Measurements from ENCODE around the gene AARSD1.

Gene AARSD1

DNA sequence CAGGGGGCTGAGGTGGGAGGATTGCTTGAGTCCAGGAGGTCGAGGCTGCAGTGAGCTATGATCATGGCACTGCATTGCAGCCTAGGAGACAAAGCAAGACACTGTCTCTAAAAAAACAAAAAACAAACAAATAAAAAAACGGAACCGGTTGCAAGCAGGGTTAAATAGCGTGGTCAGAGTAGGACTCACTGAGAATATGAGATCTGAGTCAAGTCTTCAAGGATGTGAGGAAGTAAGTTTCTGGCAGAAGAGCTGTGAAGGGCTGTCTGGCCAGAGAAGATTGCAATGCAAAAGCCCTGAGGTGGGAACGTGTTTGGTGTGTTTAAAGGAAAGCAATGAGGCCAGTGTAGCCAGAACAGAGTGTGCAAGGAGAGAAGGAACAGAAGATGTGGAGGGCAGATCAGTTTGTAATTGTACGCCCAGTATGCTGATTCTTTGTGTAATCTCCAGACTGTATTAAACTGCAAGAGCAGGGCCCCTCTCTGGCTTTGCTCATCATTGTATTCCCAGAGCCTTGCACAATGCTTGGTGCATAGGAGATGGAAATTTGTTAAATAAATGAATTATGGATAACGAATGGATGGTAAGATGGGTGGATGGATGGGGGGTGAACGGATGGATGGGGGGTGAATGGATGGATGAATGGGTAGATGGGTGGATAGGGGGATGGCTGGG lies 57.3 kb downstream of the AARSD1 start:
- Histone ChIP-seq H3K27me3 (ENCODE audit: control insufficient read depth, low read length) (peaks cover 9% of the 10 kb centered on the region), H3K9me2 (replicated peaks; ENCODE audit: control insufficient read depth, low read length) (no peaks in the 10 kb centered on the region), H3K4me3 (ENCODE audit: low read length) (no peak overlapping the region), H3K36me3 (ENCODE audit: control insufficient read depth, low read length) (no peaks in the 10 kb centered on the region), H3K9me3 (ENCODE audit: control insufficient read depth, insufficient read depth, low read length) (no peaks in the 10 kb centered on the region), H3K4me2 (ENCODE audit: low read length) (no peak overlapping the region), H3K79me2 (ENCODE audit: control insufficient read depth, low read length) (no peaks in the 10 kb centered on the region), H4K20me1 (ENCODE audit: control insufficient read depth, insufficient read depth, low read depth, low read length) (no peaks in the 10 kb centered on the region), H3F3A (ENCODE audit: control insufficient read depth, insufficient read depth) (no peaks in the 10 kb centered on the region), H3K27ac (ENCODE audit: low read depth, low read length) (no peak overlapping the region), H3K4me1 (ENCODE audit: control insufficient read depth, low read length) (peaks cover 19% of the 10 kb centered on the region)
- TF ChIP-seq EZH2phosphoT487 (IDR thresholded peaks at IDR 0.05; ENCODE audit: borderline replicate concordance, low read length), result no peak
- TF ChIP-seq, protein P1, sequence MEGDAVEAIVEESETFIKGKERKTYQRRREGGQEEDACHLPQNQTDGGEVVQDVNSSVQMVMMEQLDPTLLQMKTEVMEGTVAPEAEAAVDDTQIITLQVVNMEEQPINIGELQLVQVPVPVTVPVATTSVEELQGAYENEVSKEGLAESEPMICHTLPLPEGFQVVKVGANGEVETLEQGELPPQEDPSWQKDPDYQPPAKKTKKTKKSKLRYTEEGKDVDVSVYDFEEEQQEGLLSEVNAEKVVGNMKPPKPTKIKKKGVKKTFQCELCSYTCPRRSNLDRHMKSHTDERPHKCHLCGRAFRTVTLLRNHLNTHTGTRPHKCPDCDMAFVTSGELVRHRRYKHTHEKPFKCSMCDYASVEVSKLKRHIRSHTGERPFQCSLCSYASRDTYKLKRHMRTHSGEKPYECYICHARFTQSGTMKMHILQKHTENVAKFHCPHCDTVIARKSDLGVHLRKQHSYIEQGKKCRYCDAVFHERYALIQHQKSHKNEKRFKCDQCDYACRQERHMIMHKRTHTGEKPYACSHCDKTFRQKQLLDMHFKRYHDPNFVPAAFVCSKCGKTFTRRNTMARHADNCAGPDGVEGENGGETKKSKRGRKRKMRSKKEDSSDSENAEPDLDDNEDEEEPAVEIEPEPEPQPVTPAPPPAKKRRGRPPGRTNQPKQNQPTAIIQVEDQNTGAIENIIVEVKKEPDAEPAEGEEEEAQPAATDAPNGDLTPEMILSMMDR (IDR thresholded peaks at IDR 0.05; ENCODE audit: low read depth, low read length, poor library complexity, severe bottlenecking), result no peak

DNA sequence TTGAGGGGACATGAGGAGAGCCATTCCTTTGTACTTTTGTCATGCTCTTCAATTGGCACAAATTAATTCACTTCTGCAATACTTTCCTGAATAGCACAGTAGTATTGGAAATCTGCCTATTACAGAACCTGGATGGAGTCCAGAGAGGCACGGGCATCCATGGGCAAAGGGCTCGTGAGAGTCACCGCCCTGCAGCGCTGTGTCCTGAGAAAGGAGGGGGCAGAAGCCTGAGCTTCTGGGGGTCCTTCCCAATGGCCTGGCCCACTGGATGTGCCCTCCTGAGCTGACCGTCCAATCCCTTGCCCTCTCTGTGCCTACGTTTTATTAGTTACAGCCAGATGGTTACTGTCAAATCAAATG lies 60.2 kb downstream of the AARSD1 start:
- TF ChIP-seq EZH2phosphoT487 (IDR thresholded peaks at IDR 0.05; ENCODE audit: borderline replicate concordance, low read length), result no peak
- TF ChIP-seq, protein P1 (IDR thresholded peaks at IDR 0.05; ENCODE audit: low read depth, low read length, poor library complexity, severe bottlenecking), result no peak
- H3K4me2 ChIP-seq (ENCODE audit: low read length), result no peak overlapping the region
- H3K4me1 ChIP-seq (ENCODE audit: control insufficient read depth, low read length), result peaks cover 13% of the 10 kb centered on the region

DNA sequence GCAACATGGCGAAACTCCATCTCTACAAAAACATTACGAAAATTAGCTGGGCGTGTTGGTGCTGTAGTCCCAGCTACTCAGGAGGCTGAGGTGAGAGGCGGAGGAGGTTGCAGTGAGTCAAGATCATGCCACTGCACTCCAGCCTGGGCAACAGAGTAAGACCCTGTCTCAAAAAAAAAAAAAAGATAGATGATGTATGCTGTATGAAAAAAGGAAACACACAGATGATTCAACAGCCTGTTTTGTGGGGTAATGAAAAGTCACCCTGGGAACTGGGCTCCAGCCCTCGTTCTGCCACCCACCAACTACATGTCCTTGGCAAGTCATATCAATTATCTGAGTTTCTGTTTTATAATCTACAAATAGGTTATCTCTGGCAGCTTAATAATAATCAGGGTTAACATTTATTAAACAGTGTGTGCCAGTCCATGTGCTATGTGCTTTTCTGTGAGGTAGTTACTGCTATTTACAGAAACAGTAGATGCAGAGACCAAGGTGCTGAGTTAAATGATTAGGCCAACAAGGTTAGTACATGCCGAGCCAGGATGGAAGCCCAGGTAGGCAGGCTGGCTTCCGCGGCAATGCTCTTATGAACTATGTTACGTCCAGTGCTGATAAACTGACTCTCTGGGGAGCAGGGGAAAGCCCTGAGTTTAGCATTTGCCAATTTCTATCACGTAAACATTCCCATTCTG lies 62.6 kb downstream of the AARSD1 start:
- H4K20me1 ChIP-seq (ENCODE audit: control insufficient read depth, insufficient read depth, low read depth, low read length), result no peaks in the 10 kb centered on the region
- H3K9me2 ChIP-seq (replicated peaks; ENCODE audit: control insufficient read depth, low read length), result no peaks in the 10 kb centered on the region
- TF ChIP-seq, protein P1 (IDR thresholded peaks at IDR 0.05; ENCODE audit: low read depth, low read length, poor library complexity, severe bottlenecking), result no peak
- no peak for TF ChIP-seq EZH2phosphoT487 (IDR thresholded peaks at IDR 0.05; ENCODE audit: borderline replicate concordance, low read length)
- no peaks in the 10 kb centered on the region for H3K36me3 ChIP-seq (ENCODE audit: control insufficient read depth, low read length)
- H3K4me2 ChIP-seq (ENCODE audit: low read length), result no peak overlapping the region
- H3K27me3 ChIP-seq (ENCODE audit: control insufficient read depth, low read length), result peaks cover 9% of the 10 kb centered on the region; the same call in 1 of the 2 replicates
- H3K27ac ChIP-seq (ENCODE audit: low read depth, low read length), result no peak overlapping the region
- no peaks in the 10 kb centered on the region for H3K79me2 ChIP-seq (ENCODE audit: control insufficient read depth, low read length)
- H3K4me3 ChIP-seq (ENCODE audit: low read length), result no peak overlapping the region
- H3F3A ChIP-seq (ENCODE audit: control insufficient read depth, insufficient read depth), result no peaks in the 10 kb centered on the region
- no peaks in the 10 kb centered on the region for H3K4me1 ChIP-seq (ENCODE audit: control insufficient read depth, low read length)
- no peaks in the 10 kb centered on the region for H3K9me3 ChIP-seq (ENCODE audit: control insufficient read depth, insufficient read depth, low read length)

More for the DNA sequence above, 60.2 kb downstream of the AARSD1 start:
- no peaks in the 10 kb centered on the region for H3K36me3 ChIP-seq (ENCODE audit: control insufficient read depth, low read length)
- peaks cover 14% of the 10 kb centered on the region for H3K27me3 ChIP-seq (ENCODE audit: control insufficient read depth, low read length)
- no peaks in the 10 kb centered on the region for H3K9me2 ChIP-seq (replicated peaks; ENCODE audit: control insufficient read depth, low read length)
- no peak overlapping the region for H3K4me3 ChIP-seq (ENCODE audit: low read length)
- H3F3A ChIP-seq (ENCODE audit: control insufficient read depth, insufficient read depth), result no peaks in the 10 kb centered on the region
- no peaks in the 10 kb centered on the region for H3K79me2 ChIP-seq (ENCODE audit: control insufficient read depth, low read length)
- H4K20me1 ChIP-seq (ENCODE audit: control insufficient read depth, insufficient read depth, low read depth, low read length), result no peaks in the 10 kb centered on the region
- no peaks in the 10 kb centered on the region for H3K9me3 ChIP-seq (ENCODE audit: control insufficient read depth, insufficient read depth, low read length)
- H3K27ac ChIP-seq (ENCODE audit: low read depth, low read length), result no peak overlapping the region
